Activated B cell treated with CpG ODN at 0.5 μM for 24 hours (primary cell): Measurements from ENCODE around the gene VCX3A. TPM values are rescaled to one million over a fixed set of nuclear protein-coding genes. Genes with fewer than 3 reads are reported as not detected.
"Not testable (repeated sequence)": the region's sequence is repeated elsewhere in the genome, so short reads cannot be mapped to it uniquely, and the experiment has no call there.

ENCODE experiments used
- ATAC-seq: fragments of 200-7000 bp; cut with Tn5 transposase; one replicate; pipeline ENCODE4 v1.10.0; 2021; ENCODE audit warnings: low read depth, mild to moderate bottlenecking, moderate library complexity
- CTCF ChIA-PET: fragments of 350-600 bp; sonication (Branson Sonifier 250); formaldehyde crosslinking; loops from one replicate; lab custom pipeline; 2021; ENCODE audit warnings: antibody characterized with exemption; lab: Charles Lee
- POLR2A ChIA-PET: fragments of 350-600 bp; sonication (Branson Sonifier 250); formaldehyde crosslinking; loops from one replicate; lab custom pipeline; 2021; ENCODE audit warnings: antibody characterized with exemption; lab: Charles Lee
- DNase-seq: peaks from one replicate; pipeline ENCODE4 v3.0.0; 2022
- H3K27ac Mint-ChIP-seq: one replicate; pipeline ENCODE4 v1.8.0; 2020; ENCODE audit warnings: mixed read lengths
- H3K27me3 Mint-ChIP-seq: one replicate; pipeline ENCODE4 v1.8.0; 2021; ENCODE audit warnings: mixed read lengths
- H3K36me3 Mint-ChIP-seq: one replicate; pipeline ENCODE4 v1.8.0; 2021; ENCODE audit warnings: low read depth, mixed read lengths
- H3K4me1 Mint-ChIP-seq: one replicate; pipeline ENCODE4 v1.8.0; 2021; ENCODE audit warnings: mixed read lengths
- H3K4me3 Mint-ChIP-seq: one replicate; pipeline ENCODE4 v1.8.0; 2020; ENCODE audit warnings: mild to moderate bottlenecking, mixed read lengths
- H3K9me3 Mint-ChIP-seq: one replicate; pipeline ENCODE4 v1.8.0; 2020; ENCODE audit warnings: mixed read lengths
- intact Hi-C: fragments of 100-400 bp; cut with micrococcal nuclease; formaldehyde crosslinking; loops from one replicate; pipeline ENCODE4 v1.15.1; 2024
- total RNA-seq: library from RNA; stranded (reverse); gene quantifications from 2 replicates; pipeline ENCODE4 v1.2.3, GENCODE V29; 2022
- TF ChIP-seq, protein P1 (sequence below): fragments of 200-600 bp; IDR thresholded peaks from one replicate; pipeline ENCODE4 v1.8.0; 2022; ENCODE audit warnings: antibody characterized with exemption, mild to moderate bottlenecking

Gene VCX3A
- total RNA-seq = not detected in 2 replicates

DNA sequence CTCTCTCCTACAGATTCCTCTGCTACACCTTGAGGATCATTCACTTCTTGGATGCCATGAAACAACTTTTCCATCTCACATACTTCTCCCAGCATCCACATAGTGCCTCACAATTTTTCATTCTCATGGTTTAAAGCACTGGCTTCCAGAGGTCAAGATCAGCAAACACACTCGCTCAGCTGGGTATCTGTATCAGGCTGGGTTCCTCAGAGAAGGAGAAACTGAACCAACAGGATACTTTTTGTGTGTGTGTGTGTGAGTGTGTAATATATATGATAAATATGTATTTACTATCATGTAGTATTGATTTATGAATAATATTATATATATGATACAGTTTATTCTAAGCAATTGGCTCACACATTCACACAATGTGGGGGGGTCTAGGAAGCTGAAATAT lies at the start of gene VCX3A:
Gene VCX3A (minus strand): TSS at position 101 of the 400 bp plus-strand sequence. CDS start 621 bp downstream, outside the sequence.
- H3K27ac Mint-ChIP-seq, H3K27me3 Mint-ChIP-seq, H3K9me3 Mint-ChIP-seq, H3K4me1 Mint-ChIP-seq, intact Hi-C loops, POLR2A ChIA-PET, CTCF ChIA-PET, DNase-seq, H3K36me3 Mint-ChIP-seq, ATAC-seq, H3K4me3 Mint-ChIP-seq: not testable (repeated sequence)

DNA sequence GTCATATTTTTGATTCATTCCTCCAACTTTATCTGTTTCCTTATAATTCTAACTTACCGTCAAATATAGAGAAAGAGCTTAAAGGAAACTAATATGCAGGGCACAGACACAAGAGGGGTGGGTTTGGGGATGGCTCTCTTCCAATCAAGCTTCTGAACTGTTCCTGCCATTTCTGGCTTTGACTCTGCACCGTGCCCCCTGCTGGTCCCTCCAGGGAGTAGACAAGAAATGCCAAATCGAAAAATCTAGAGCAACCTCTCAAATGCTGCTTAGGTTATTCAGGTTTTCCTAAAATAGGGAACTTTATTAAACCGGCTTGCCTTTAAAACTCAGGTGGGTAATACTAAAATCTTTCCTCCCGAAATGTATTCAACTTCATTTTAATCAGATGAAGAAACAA lies 39.8 kb upstream of the VCX3A start:
- no peaks in the 10 kb centered on the region for H3K9me3 Mint-ChIP-seq
- intact Hi-C loops = no loop called here
- CTCF ChIA-PET = no interaction called here
- no peaks in the 10 kb centered on the region for H3K4me1 Mint-ChIP-seq
- DNase-seq = no peak
- H3K27ac Mint-ChIP-seq = no peak overlapping the region
- no peak overlapping the region for H3K4me3 Mint-ChIP-seq
- H3K27me3 Mint-ChIP-seq = no peaks in the 10 kb centered on the region
- ATAC-seq = no peak
- POLR2A ChIA-PET = no interaction called here
- H3K36me3 Mint-ChIP-seq = no peaks in the 10 kb centered on the region
- TF ChIP-seq, protein P1, sequence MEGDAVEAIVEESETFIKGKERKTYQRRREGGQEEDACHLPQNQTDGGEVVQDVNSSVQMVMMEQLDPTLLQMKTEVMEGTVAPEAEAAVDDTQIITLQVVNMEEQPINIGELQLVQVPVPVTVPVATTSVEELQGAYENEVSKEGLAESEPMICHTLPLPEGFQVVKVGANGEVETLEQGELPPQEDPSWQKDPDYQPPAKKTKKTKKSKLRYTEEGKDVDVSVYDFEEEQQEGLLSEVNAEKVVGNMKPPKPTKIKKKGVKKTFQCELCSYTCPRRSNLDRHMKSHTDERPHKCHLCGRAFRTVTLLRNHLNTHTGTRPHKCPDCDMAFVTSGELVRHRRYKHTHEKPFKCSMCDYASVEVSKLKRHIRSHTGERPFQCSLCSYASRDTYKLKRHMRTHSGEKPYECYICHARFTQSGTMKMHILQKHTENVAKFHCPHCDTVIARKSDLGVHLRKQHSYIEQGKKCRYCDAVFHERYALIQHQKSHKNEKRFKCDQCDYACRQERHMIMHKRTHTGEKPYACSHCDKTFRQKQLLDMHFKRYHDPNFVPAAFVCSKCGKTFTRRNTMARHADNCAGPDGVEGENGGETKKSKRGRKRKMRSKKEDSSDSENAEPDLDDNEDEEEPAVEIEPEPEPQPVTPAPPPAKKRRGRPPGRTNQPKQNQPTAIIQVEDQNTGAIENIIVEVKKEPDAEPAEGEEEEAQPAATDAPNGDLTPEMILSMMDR = no peak

DNA sequence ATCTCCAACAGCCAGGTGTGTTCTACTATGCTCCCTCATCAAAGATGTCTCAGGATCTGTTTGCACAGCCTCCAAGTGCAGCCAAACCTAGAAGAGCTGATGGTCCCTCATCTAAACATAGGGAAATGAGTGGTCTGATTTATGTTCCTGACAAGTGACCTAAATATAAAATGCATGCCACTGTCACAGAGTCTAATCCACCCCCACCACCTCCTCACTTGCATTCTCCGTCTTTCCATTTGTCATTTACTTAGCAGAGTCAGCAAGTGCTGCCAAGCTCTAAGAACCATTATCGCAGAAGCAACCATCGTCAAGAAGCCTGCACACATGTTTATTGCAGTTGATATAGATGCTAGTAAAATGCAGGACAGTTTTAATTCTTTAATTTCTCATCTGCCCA lies 33.1 kb upstream of the VCX3A start:
- no peak overlapping the region for H3K27ac Mint-ChIP-seq
- ChIA-PET POLR2A (no interaction called here), CTCF (no interaction called here)

DNA sequence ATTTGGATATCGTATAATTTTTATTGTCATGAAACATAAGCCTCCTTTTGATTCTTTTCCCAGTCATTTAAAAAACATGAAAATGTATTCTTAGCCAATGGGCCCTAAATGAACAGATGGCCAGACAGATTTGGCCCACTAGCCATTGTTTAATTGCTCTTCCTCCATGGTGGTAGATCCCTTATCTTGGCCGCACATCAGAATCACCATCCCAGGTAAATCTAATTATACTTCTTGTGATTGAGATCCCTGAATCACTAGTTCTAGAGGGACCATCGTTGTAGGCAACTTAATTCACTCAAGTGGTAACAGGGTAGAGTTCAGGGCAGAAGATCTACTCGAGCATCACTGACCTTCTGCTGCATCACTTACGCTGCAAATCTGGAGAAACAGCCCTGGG lies 24.1 kb upstream of the VCX3A start:
- TF ChIP-seq, protein P1 = no peak
- no peak overlapping the region for H3K27ac Mint-ChIP-seq
- H3K36me3 Mint-ChIP-seq = no peaks in the 10 kb centered on the region
- ChIA-PET POLR2A (no interaction called here), CTCF (no interaction called here)
- intact Hi-C loops = no loop called here
- DNase-seq (no peak), ATAC-seq (no peak)
- H3K27me3 Mint-ChIP-seq = no peaks in the 10 kb centered on the region
- H3K4me1 Mint-ChIP-seq = peaks cover 6% of the 10 kb centered on the region
- H3K9me3 Mint-ChIP-seq = peaks cover 10% of the 10 kb centered on the region
- no peak overlapping the region for H3K4me3 Mint-ChIP-seq

More for the DNA sequence above, 33.1 kb upstream of the VCX3A start:
- TF ChIP-seq, protein P1 = no peak
- Mint-ChIP-seq H3K9me3 (peaks cover 5% of the 10 kb centered on the region), H3K36me3 (no peaks in the 10 kb centered on the region), H3K4me3 (no peak overlapping the region), H3K4me1 (peaks cover 4% of the 10 kb centered on the region), H3K27me3 (no peaks in the 10 kb centered on the region)
- intact Hi-C loops = no loop called here
- ATAC-seq (no peak), DNase-seq (no peak)

DNA sequence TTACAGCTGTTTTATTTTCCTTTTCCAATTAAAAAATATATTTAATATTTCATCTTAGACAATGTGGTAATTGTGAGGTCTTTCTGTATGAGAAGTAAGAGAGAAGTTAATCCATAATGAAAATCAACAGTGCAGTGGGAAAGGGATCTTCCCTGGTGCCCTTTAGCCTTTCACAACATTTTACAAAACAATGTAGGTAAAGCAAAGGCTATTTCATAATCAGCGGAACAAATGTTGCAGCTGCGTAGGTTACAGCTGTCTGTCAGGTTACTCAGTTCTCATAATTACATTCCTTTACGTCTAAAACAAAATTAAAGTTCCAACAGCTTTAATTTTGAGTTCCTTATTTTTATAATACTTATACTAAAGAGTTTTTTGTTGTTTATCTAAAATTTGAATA lies 22.8 kb upstream of the VCX3A start:
- no peak for DNase-seq
- H3K4me3 Mint-ChIP-seq = no peak overlapping the region
- H3K27me3 Mint-ChIP-seq = peaks cover 1% of the 10 kb centered on the region
- ATAC-seq = no peak
- H3K27ac Mint-ChIP-seq = no peak overlapping the region
- no peaks in the 10 kb centered on the region for H3K4me1 Mint-ChIP-seq
- intact Hi-C loops = no loop called here
- no peaks in the 10 kb centered on the region for H3K36me3 Mint-ChIP-seq
- CTCF ChIA-PET = no interaction called here
- TF ChIP-seq, protein P1 = no peak
- peaks cover 12% of the 10 kb centered on the region for H3K9me3 Mint-ChIP-seq
- POLR2A ChIA-PET = no interaction called here

DNA sequence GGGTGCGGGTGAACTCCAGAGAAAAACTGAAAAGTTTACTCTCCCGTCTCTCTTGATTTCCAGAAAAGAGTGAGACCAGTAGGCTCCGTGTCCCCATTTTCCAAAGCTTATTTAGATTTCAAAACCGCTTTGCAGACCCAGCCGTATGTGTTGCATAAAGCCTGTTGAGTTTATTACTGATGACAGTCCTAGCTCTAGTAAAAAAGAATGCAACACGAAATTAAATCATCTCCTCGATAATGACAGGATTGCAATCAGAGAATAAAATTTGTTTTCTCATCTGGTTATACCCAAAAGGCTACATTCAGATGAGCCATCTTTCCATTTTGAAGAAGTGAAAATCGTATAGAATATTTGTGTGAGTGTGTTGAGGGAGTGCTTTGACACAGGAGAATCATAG lies 16.1 kb upstream of the VCX3A start:
- Mint-ChIP-seq H3K27me3 (peaks cover 1% of the 10 kb centered on the region), H3K36me3 (no peaks in the 10 kb centered on the region), H3K4me1 (no peaks in the 10 kb centered on the region), H3K4me3 (no peak overlapping the region), H3K9me3 (peaks cover 5% of the 10 kb centered on the region), H3K27ac (no peak overlapping the region)
- POLR2A ChIA-PET = no interaction called here
- CTCF ChIA-PET = no interaction called here
- DNase-seq (no peak), ATAC-seq (no peak)
- intact Hi-C loops = no loop called here
- TF ChIP-seq, protein P1 = no peak
